Measurements from ENCODE around the gene PPIC. TPM values are rescaled to one million over a fixed set of nuclear protein-coding genes. Genes with fewer than 3 reads are reported as not detected.

Gene PPIC
- total RNA-seq, 2 donors from 2014 or later: 11.5 to 20.9 TPM

- Histone ChIP-seq H3K4me1 (replicated peaks) (no peaks in the 10 kb centered on the region), H3K9me3 (no peaks in the 10 kb centered on the region)
Observed at GRCh38 chr5:122985006-122985700, 51.4 kb downstream of the PPIC start.

GRCh38 chr5:122984425-122984824 is 52.1 kb downstream of the PPIC start:
- Histone ChIP-seq H3K27me3 (replicated peaks; ENCODE audit: insufficient read depth) (no peaks in the 10 kb centered on the region), H3K9me3 (no peaks in the 10 kb centered on the region), H3K4me3 (no peak overlapping the region), H3K4me1 (replicated peaks) (no peaks in the 10 kb centered on the region), H3K36me3 (no peaks in the 10 kb centered on the region), H3K27ac (no peak overlapping the region)
- TF ChIP-seq POLR2AphosphoS5 (IDR thresholded peaks at IDR 0.05) (no peak), CTCF (IDR thresholded peaks at IDR 0.05) (no peak), POLR2A (IDR thresholded peaks at IDR 0.05) (no peak)
- DNase-seq (ENCODE audit: low spot score): no peak
- intact Hi-C loops (cut with DNase I): no loop called here
- 92% methylated on average over 3 of the region's 3 CpGs for WGBS

More at GRCh38 chr5:122985006-122985700, 51.4 kb downstream of the PPIC start:
- Histone ChIP-seq H3K4me3 (no peak overlapping the region), H3K27ac (no peak overlapping the region), H3K36me3 (no peaks in the 10 kb centered on the region), H3K27me3 (replicated peaks; ENCODE audit: insufficient read depth) (no peaks in the 10 kb centered on the region)
- intact Hi-C loops (cut with DNase I): no loop called here
- TF ChIP-seq CTCF (IDR thresholded peaks at IDR 0.05): no peak
- no peak for TF ChIP-seq POLR2A (IDR thresholded peaks at IDR 0.05)
- TF ChIP-seq POLR2AphosphoS5 (IDR thresholded peaks at IDR 0.05): no peak
- DNase-seq (ENCODE audit: low spot score): no peak
- 91% methylated on average over 4 of the region's 4 CpGs for WGBS

- Histone ChIP-seq H3K36me3 (no peaks in the 10 kb centered on the region), H3K9me3 (no peaks in the 10 kb centered on the region), H3K4me3 (no peak overlapping the region), H3K27ac (no peak overlapping the region), H3K4me1 (replicated peaks) (no peaks in the 10 kb centered on the region), H3K27me3 (replicated peaks; ENCODE audit: insufficient read depth) (no peaks in the 10 kb centered on the region)
- intact Hi-C loops (cut with DNase I): no loop called here
- 0% methylated on average over 1 of the region's 1 CpG for WGBS
- TF ChIP-seq CTCF (IDR thresholded peaks at IDR 0.05) (no peak), POLR2AphosphoS5 (IDR thresholded peaks at IDR 0.05) (no peak), POLR2A (IDR thresholded peaks at IDR 0.05) (no peak)
- DNase-seq (ENCODE audit: low spot score): no peak
Observed at GRCh38 chr5:122982376-122982775, 54.1 kb downstream of the PPIC start.

GRCh38 chr5:122981846-122982245 is 54.7 kb downstream of the PPIC start:
- 81% methylated on average over 2 of the region's 2 CpGs for WGBS
- TF ChIP-seq POLR2AphosphoS5 (IDR thresholded peaks at IDR 0.05) (no peak), POLR2A (IDR thresholded peaks at IDR 0.05) (no peak), CTCF (IDR thresholded peaks at IDR 0.05) (no peak)
- H3K9me3 ChIP-seq: no peaks in the 10 kb centered on the region
- no peaks in the 10 kb centered on the region for H3K36me3 ChIP-seq
- H3K27me3 ChIP-seq (replicated peaks; ENCODE audit: insufficient read depth): no peaks in the 10 kb centered on the region
- no peak for DNase-seq (ENCODE audit: low spot score)
- no peak overlapping the region for H3K4me3 ChIP-seq
- intact Hi-C loops (cut with DNase I): no loop called here
- no peak overlapping the region for H3K27ac ChIP-seq
- H3K4me1 ChIP-seq (replicated peaks): no peaks in the 10 kb centered on the region

- Histone ChIP-seq H3K27ac (no peak overlapping the region), H3K4me1 (replicated peaks) (no peaks in the 10 kb centered on the region), H3K36me3 (no peaks in the 10 kb centered on the region), H3K27me3 (replicated peaks; ENCODE audit: insufficient read depth) (no peaks in the 10 kb centered on the region), H3K9me3 (no peaks in the 10 kb centered on the region), H3K4me3 (no peak overlapping the region)
- WGBS: 78% methylated on average over 5 of the region's 5 CpGs
- no peak for DNase-seq (ENCODE audit: low spot score)
- TF ChIP-seq CTCF (IDR thresholded peaks at IDR 0.05): no peak
- TF ChIP-seq POLR2A (IDR thresholded peaks at IDR 0.05): no peak
- TF ChIP-seq POLR2AphosphoS5 (IDR thresholded peaks at IDR 0.05): no peak
- intact Hi-C loops (cut with DNase I): no loop called here
Observed at GRCh38 chr5:122978644-122979297, 57.8 kb downstream of the PPIC start.

Data from prostate gland (tissue), 2 donors.